Measurements from ENCODE around the gene WNT5B. TPM values are rescaled to one million over a fixed set of nuclear protein-coding genes. Genes with fewer than 3 reads are reported as not detected.

The WNT5B gene
- total and polyA plus RNA-seq, 2 of the 8 experiments (the other 6 are each of a cell fraction or from before 2014, with no cell fraction given): 0.91 to 1.2 TPM

DNA sequence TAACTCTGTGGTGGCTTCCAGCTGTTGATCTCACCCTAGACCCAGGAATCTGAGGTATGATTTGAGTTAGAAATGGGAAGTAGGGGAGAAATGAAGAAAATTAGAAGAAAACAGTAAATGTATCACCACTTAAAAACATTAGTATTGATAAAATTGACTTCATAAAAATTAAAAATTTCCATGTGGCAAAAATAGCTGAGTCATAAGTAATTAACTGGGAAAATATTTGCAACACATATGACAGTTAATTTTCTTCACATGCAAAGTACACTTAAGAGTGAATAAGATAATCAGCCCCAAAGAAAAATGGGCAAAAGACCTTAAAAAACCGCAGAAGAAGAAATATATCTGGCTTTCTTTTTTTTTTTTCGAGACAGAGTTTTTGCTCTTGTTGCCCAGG is 36.3 kb downstream of the WNT5B start:
- Histone ChIP-seq H3K4ac (replicated peaks; ENCODE audit: insufficient read length, low read depth, low read length) (no peak overlapping the region), H2BK5ac (ENCODE audit: low read depth, low read length) (no peak overlapping the region), H2BK20ac (ENCODE audit: low read length) (no peak overlapping the region), H2AFZ (ENCODE audit: low read length) (no peak overlapping the region), H2BK15ac (ENCODE audit: low read length) (no peak overlapping the region), H3K9ac (replicated peaks in 1 of 4; ENCODE audit: extremely low read depth in 1 of 4, low read depth in 3 of 4, low read length in 3 of 4) (no peak overlapping the region), H2AK5ac (ENCODE audit: low read depth, low read length) (no peak overlapping the region), H3K4me3 (ENCODE audit: extremely low read depth in 1 of 4, insufficient read depth in 2 of 4, low read depth in 3 of 4, low read length in 4 of 4) (no peak overlapping the region), H4K20me1 (replicated peaks in 1 of 2; ENCODE audit: control insufficient read depth in 1 of 2, insufficient read depth in 2 of 2, low read length in 2 of 2) (no peaks in the 10 kb centered on the region), H3K23ac (ENCODE audit: insufficient read length) (no peak overlapping the region), H4K91ac (replicated peaks; ENCODE audit: insufficient read length, low read length) (no peak overlapping the region), H3K79me1 (ENCODE audit: low read depth, low read length) (no peaks in the 10 kb centered on the region), H3K4me2 (ENCODE audit: insufficient read depth in 1 of 2, low read depth in 2 of 2, low read length in 2 of 2) (no peak overlapping the region), H3K9me3 (ENCODE audit: insufficient read depth in 2 of 2, low read depth in 1 of 2, low read length in 1 of 2) (no peaks in the 10 kb centered on the region; a peak in 1 of 4 replicates), H3K23me2 (ENCODE audit: low read depth, low read length) (peaks cover 8% of the 10 kb centered on the region; the same call in 1 of the 2 replicates), H4K5ac (ENCODE audit: insufficient read length, low read depth, low read length) (no peak overlapping the region), H2BK120ac (replicated peaks; ENCODE audit: low read depth, low read length) (no peak overlapping the region), H3K79me2 (ENCODE audit: control insufficient read depth in 1 of 2, insufficient read depth in 2 of 2, low read length in 2 of 2) (no peaks in the 10 kb centered on the region), H3K27me3 (replicated peaks in 1 of 4; ENCODE audit: control insufficient read depth in 3 of 4, extremely low read depth in 1 of 4, insufficient read depth in 3 of 4, low read length in 3 of 4) (peaks cover 2 to 18% (median 14%) of the 10 kb centered on the region in 4 experiments), H4K8ac (ENCODE audit: extremely low read depth, insufficient read depth, low read length) (no peak overlapping the region), H3K27ac (ENCODE audit: low read depth, low read length) (no peak overlapping the region), H3K18ac (ENCODE audit: extremely low read depth, low read length) (no peak overlapping the region), H3K36me3 (ENCODE audit: control insufficient read depth in 2 of 4, insufficient read depth in 4 of 4, low read length in 3 of 4) (no peaks in the 10 kb centered on the region), H2BK12ac (ENCODE audit: low read depth, low read length) (no peak overlapping the region), H3K14ac (ENCODE audit: insufficient read length) (no peak overlapping the region), H3K56ac (replicated peaks; ENCODE audit: insufficient read length, low read depth, low read length) (no peak overlapping the region), H3K4me1 (replicated peaks in 1 of 4; ENCODE audit: control insufficient read depth in 3 of 4, insufficient read depth in 4 of 4, low read length in 3 of 4) (no peaks in the 10 kb centered on the region)
- ChIA-PET CTCF (ENCODE audit: partially characterized antibody) (interaction anchor here (0.6 to 1.3 kb wide), 4 partner anchors 10 to 548 kb away, joined by 3 to 4 read pairs (median 3); no protein-coding TSS in a partner anchor), POLR2A (ENCODE audit: partially characterized antibody) (no interaction called here)
- DNase-seq (ENCODE audit: low read depth in 1 of 2, low spot score in 2 of 2): no peak
- FAIRE-seq: no peak
- no peak for TF ChIP-seq KDM5A (IDR thresholded peaks at IDR 0.05; ENCODE audit: low read length)
- TF ChIP-seq BACH1 (IDR thresholded peaks at IDR 0.05; ENCODE audit: low read length): peak; percentile 33; the same call in 1 of the 2 replicates
- no peak for TF ChIP-seq CHD1 (IDR thresholded peaks at IDR 0.05; ENCODE audit: low read depth, low read length)
- 86% methylated on average over 2 of the region's 2 CpGs; no CpG with 5 or more reads in 1 of the 2 experiments for WGBS, 2 experiments (ENCODE audit: extremely low coverage in 1 of 2, insufficient coverage in 1 of 2, insufficient read length in 1 of 2, insufficient replicate concordance in 2 of 2, low coverage in 1 of 2, low lambda C conversion rate in 2 of 2, missing lambda C conversion rate in 1 of 2)

Measured in H1 (cell line).